ENCODE results near the gene DUSP1.

The DUSP1 gene

GRCh38 chr5:172727551-172727950 is 43.4 kb downstream of the DUSP1 start:
- no peaks in the 10 kb centered on the region for H3K4me1 ChIP-seq (ENCODE audit: insufficient read depth, low read length)
- no peak overlapping the region for H3K9ac ChIP-seq (ENCODE audit: low read depth, low read length)
- no peaks in the 10 kb centered on the region for H3K36me3 ChIP-seq (ENCODE audit: insufficient read depth, low read length)
- no peaks in the 10 kb centered on the region for H3K9me3 ChIP-seq (ENCODE audit: control insufficient read depth, insufficient read depth, low read length)

- no peaks in the 10 kb centered on the region for H3K36me3 ChIP-seq (ENCODE audit: insufficient read depth, low read length)
- H3K9me3 ChIP-seq (ENCODE audit: control insufficient read depth, insufficient read depth, low read length): no peaks in the 10 kb centered on the region
- H3K4me1 ChIP-seq (ENCODE audit: insufficient read depth, low read length): no peaks in the 10 kb centered on the region
- H3K9ac ChIP-seq (ENCODE audit: low read depth, low read length): no peak overlapping the region
These were observed 44.0 kb downstream of the DUSP1 start for GRCh38 chr5:172726966-172727365.

GRCh38 chr5:172725785-172726184 is 45.2 kb downstream of the DUSP1 start:
- no peak overlapping the region for H3K9ac ChIP-seq (ENCODE audit: low read depth, low read length)
- no peaks in the 10 kb centered on the region for H3K9me3 ChIP-seq (ENCODE audit: control insufficient read depth, insufficient read depth, low read length)
- no peaks in the 10 kb centered on the region for H3K4me1 ChIP-seq (ENCODE audit: insufficient read depth, low read length)
- no peaks in the 10 kb centered on the region for H3K36me3 ChIP-seq (ENCODE audit: insufficient read depth, low read length)

- Histone ChIP-seq H3K9me3 (ENCODE audit: control insufficient read depth, insufficient read depth, low read length) (no peaks in the 10 kb centered on the region), H3K9ac (ENCODE audit: low read depth, low read length) (no peak overlapping the region), H3K36me3 (ENCODE audit: insufficient read depth, low read length) (no peaks in the 10 kb centered on the region), H3K4me1 (ENCODE audit: insufficient read depth, low read length) (no peaks in the 10 kb centered on the region)
These were observed 45.7 kb downstream of the DUSP1 start for GRCh38 chr5:172725273-172725672.

GRCh38 chr5:172724242-172725183 is 46.5 kb downstream of the DUSP1 start:
- Histone ChIP-seq H3K4me1 (ENCODE audit: insufficient read depth, low read length) (no peaks in the 10 kb centered on the region), H3K9ac (ENCODE audit: low read depth, low read length) (no peak overlapping the region), H3K36me3 (ENCODE audit: insufficient read depth, low read length) (no peaks in the 10 kb centered on the region), H3K9me3 (ENCODE audit: control insufficient read depth, insufficient read depth, low read length) (no peaks in the 10 kb centered on the region)

- Histone ChIP-seq H3K36me3 (ENCODE audit: insufficient read depth, low read length) (no peaks in the 10 kb centered on the region), H3K9ac (ENCODE audit: low read depth, low read length) (no peak overlapping the region), H3K4me1 (ENCODE audit: insufficient read depth, low read length) (no peaks in the 10 kb centered on the region), H3K9me3 (ENCODE audit: control insufficient read depth, insufficient read depth, low read length) (no peaks in the 10 kb centered on the region)
These were observed 47.5 kb downstream of the DUSP1 start for GRCh38 chr5:172723508-172723907.

GRCh38 chr5:172722327-172722815 is 48.6 kb downstream of the DUSP1 start:
- Histone ChIP-seq H3K9me3 (ENCODE audit: control insufficient read depth, insufficient read depth, low read length) (no peaks in the 10 kb centered on the region), H3K4me1 (ENCODE audit: insufficient read depth, low read length) (no peaks in the 10 kb centered on the region), H3K36me3 (ENCODE audit: insufficient read depth, low read length) (no peaks in the 10 kb centered on the region), H3K9ac (ENCODE audit: low read depth, low read length) (no peak overlapping the region)

GRCh38 chr5:172721455-172722326 is 49.3 kb downstream of the DUSP1 start:
- Histone ChIP-seq H3K36me3 (ENCODE audit: insufficient read depth, low read length) (no peaks in the 10 kb centered on the region), H3K4me1 (ENCODE audit: insufficient read depth, low read length) (no peaks in the 10 kb centered on the region), H3K9ac (ENCODE audit: low read depth, low read length) (no peak overlapping the region), H3K9me3 (ENCODE audit: control insufficient read depth, insufficient read depth, low read length) (no peaks in the 10 kb centered on the region)

- H3K9ac ChIP-seq (ENCODE audit: low read depth, low read length): no peak overlapping the region
- H3K36me3 ChIP-seq (ENCODE audit: insufficient read depth, low read length): no peaks in the 10 kb centered on the region
- no peaks in the 10 kb centered on the region for H3K4me1 ChIP-seq (ENCODE audit: insufficient read depth, low read length)
- H3K9me3 ChIP-seq (ENCODE audit: control insufficient read depth, insufficient read depth, low read length): no peaks in the 10 kb centered on the region
These were observed 50.3 kb downstream of the DUSP1 start for GRCh38 chr5:172720655-172721054.

GRCh38 chr5:172719211-172719610 is 51.8 kb downstream of the DUSP1 start:
- Histone ChIP-seq H3K9ac (ENCODE audit: low read depth, low read length) (no peak overlapping the region), H3K36me3 (ENCODE audit: insufficient read depth, low read length) (no peaks in the 10 kb centered on the region), H3K4me1 (ENCODE audit: insufficient read depth, low read length) (peaks cover 4% of the 10 kb centered on the region; the same call in 1 of the 2 replicates), H3K9me3 (ENCODE audit: control insufficient read depth, insufficient read depth, low read length) (no peaks in the 10 kb centered on the region)

GRCh38 chr5:172718527-172719114 is 52.4 kb downstream of the DUSP1 start:
- no peak overlapping the region for H3K9ac ChIP-seq (ENCODE audit: low read depth, low read length)
- no peaks in the 10 kb centered on the region for H3K36me3 ChIP-seq (ENCODE audit: insufficient read depth, low read length)
- H3K9me3 ChIP-seq (ENCODE audit: control insufficient read depth, insufficient read depth, low read length): no peaks in the 10 kb centered on the region
- peaks cover 4% of the 10 kb centered on the region; the same call in 1 of the 2 replicates for H3K4me1 ChIP-seq (ENCODE audit: insufficient read depth, low read length)

Measured in ES-I3 (cell line).